Activated CD8-positive, alpha-beta memory T cell treated with anti-CD3 and anti-CD28 coated beads, Interleukin-2, amount 10 ng/mL, durations not matched to agents 7 days and 5 days (primary cell): ENCODE results near the gene NHS. TPM values are rescaled to one million over a fixed set of nuclear protein-coding genes. Genes with fewer than 3 reads are reported as not detected.

Experiments used
- ATAC-seq: fragments of 150-1000 bp; cut with Tn5 transposase; one replicate; pipeline ENCODE4 v1.10.0; 2021; ENCODE audit warnings: moderate library complexity
- CTCF ChIA-PET: fragments of 350-600 bp; sonication (Branson Sonifier 250); formaldehyde crosslinking; loops from one replicate; lab custom pipeline; 2021; ENCODE audit warnings: antibody characterized with exemption; lab: Charles Lee
- DNase-seq: peaks from one replicate; pipeline ENCODE4 v3.0.0-alpha.2; 2020
- H3K27ac Mint-ChIP-seq: one replicate; pipeline ENCODE4 v1.8.0; 2021; ENCODE audit warnings: mild to moderate bottlenecking, mixed read lengths
- H3K27me3 Mint-ChIP-seq: one replicate; pipeline ENCODE4 v1.8.0; 2021; ENCODE audit warnings: mixed read lengths
- H3K36me3 Mint-ChIP-seq: one replicate; pipeline ENCODE4 v1.8.0; 2021; ENCODE audit warnings: mild to moderate bottlenecking, mixed read lengths
- H3K4me1 Mint-ChIP-seq: one replicate; pipeline ENCODE4 v1.8.0; 2021; ENCODE audit warnings: mixed read lengths
- H3K4me3 Mint-ChIP-seq: one replicate; pipeline ENCODE4 v1.8.0; 2021; ENCODE audit warnings: mild to moderate bottlenecking, moderate library complexity, mixed read lengths
- H3K9me3 Mint-ChIP-seq: one replicate; pipeline ENCODE4 v1.8.0; 2022; ENCODE audit warnings: low read depth, mixed read lengths
- total RNA-seq, 2 experiments: library from RNA; stranded (reverse); gene quantifications; one replicate each; pipeline ENCODE4 v1.2.3, GENCODE V29; 2021

NHS gene
- total RNA-seq, 2 experiments from 2014 or later: 1.4 to 10.1 TPM

- Mint-ChIP-seq H3K27ac (no peak overlapping the region), H3K9me3 (no peaks in the 10 kb centered on the region), H3K36me3 (no peaks in the 10 kb centered on the region), H3K4me1 (no peaks in the 10 kb centered on the region), H3K4me3 (no peak overlapping the region), H3K27me3 (peaks cover 2% of the 10 kb centered on the region)
- CTCF ChIA-PET: no interaction called here
- DNase-seq (no peak), ATAC-seq (no peak)
These were observed 326.0 kb downstream of the NHS start for GRCh38 chrX:17700976-17701375.

GRCh38 chrX:17703201-17703600, 328.2 kb downstream of the NHS start:
- CTCF ChIA-PET: no interaction called here
- Mint-ChIP-seq H3K36me3 (no peaks in the 10 kb centered on the region), H3K4me3 (no peak overlapping the region), H3K27me3 (no peaks in the 10 kb centered on the region), H3K9me3 (no peaks in the 10 kb centered on the region), H3K4me1 (no peaks in the 10 kb centered on the region), H3K27ac (no peak overlapping the region)
- ATAC-seq: no peak
- DNase-seq: no peak

- H3K9me3 Mint-ChIP-seq: no peaks in the 10 kb centered on the region
- no peaks in the 10 kb centered on the region for H3K4me1 Mint-ChIP-seq
- H3K27me3 Mint-ChIP-seq: no peaks in the 10 kb centered on the region
- no peak overlapping the region for H3K4me3 Mint-ChIP-seq
- no peak for DNase-seq
- H3K36me3 Mint-ChIP-seq: no peaks in the 10 kb centered on the region
- H3K27ac Mint-ChIP-seq: no peak overlapping the region
- CTCF ChIA-PET: no interaction called here
- no peak for ATAC-seq
These were observed 330.2 kb downstream of the NHS start for GRCh38 chrX:17705211-17705610.

- DNase-seq: no peak
- Mint-ChIP-seq H3K27me3 (no peaks in the 10 kb centered on the region), H3K36me3 (no peaks in the 10 kb centered on the region), H3K27ac (no peak overlapping the region), H3K9me3 (no peaks in the 10 kb centered on the region), H3K4me3 (no peak overlapping the region), H3K4me1 (no peaks in the 10 kb centered on the region)
- CTCF ChIA-PET: no interaction called here
- ATAC-seq: no peak
These were observed 331.7 kb downstream of the NHS start for GRCh38 chrX:17706676-17707075.

- H3K4me1 Mint-ChIP-seq: no peaks in the 10 kb centered on the region
- no peak overlapping the region for H3K27ac Mint-ChIP-seq
- no peaks in the 10 kb centered on the region for H3K27me3 Mint-ChIP-seq
- no peaks in the 10 kb centered on the region for H3K9me3 Mint-ChIP-seq
- H3K36me3 Mint-ChIP-seq: no peaks in the 10 kb centered on the region
- H3K4me3 Mint-ChIP-seq: no peak overlapping the region
- ATAC-seq (no peak), DNase-seq (no peak)
- CTCF ChIA-PET: no interaction called here
These were observed 332.7 kb downstream of the NHS start for GRCh38 chrX:17707731-17708130.

GRCh38 chrX:17710871-17711301, 335.9 kb downstream of the NHS start:
- Mint-ChIP-seq H3K27me3 (no peaks in the 10 kb centered on the region), H3K9me3 (no peaks in the 10 kb centered on the region), H3K4me3 (no peak overlapping the region), H3K36me3 (no peaks in the 10 kb centered on the region), H3K4me1 (no peaks in the 10 kb centered on the region), H3K27ac (no peak overlapping the region)
- no peak for DNase-seq
- CTCF ChIA-PET: no interaction called here
- no peak for ATAC-seq

GRCh38 chrX:17713288-17713687, 338.3 kb downstream of the NHS start:
- ATAC-seq: no peak
- CTCF ChIA-PET: no interaction called here
- Mint-ChIP-seq H3K4me3 (no peak overlapping the region), H3K36me3 (no peaks in the 10 kb centered on the region), H3K9me3 (no peaks in the 10 kb centered on the region), H3K27me3 (no peaks in the 10 kb centered on the region), H3K4me1 (no peaks in the 10 kb centered on the region), H3K27ac (no peak overlapping the region)
- no peak for DNase-seq

GRCh38 chrX:17718649-17719165, 343.7 kb downstream of the NHS start:
- no peak overlapping the region for H3K4me3 Mint-ChIP-seq
- ATAC-seq (no peak), DNase-seq (no peak)
- no peak overlapping the region for H3K27ac Mint-ChIP-seq
- H3K36me3 Mint-ChIP-seq: no peaks in the 10 kb centered on the region
- CTCF ChIA-PET: no interaction called here
- H3K9me3 Mint-ChIP-seq: no peaks in the 10 kb centered on the region
- no peaks in the 10 kb centered on the region for H3K27me3 Mint-ChIP-seq
- H3K4me1 Mint-ChIP-seq: no peaks in the 10 kb centered on the region

- no peak for ATAC-seq
- no peaks in the 10 kb centered on the region for H3K4me1 Mint-ChIP-seq
- H3K36me3 Mint-ChIP-seq: no peaks in the 10 kb centered on the region
- no peak overlapping the region for H3K27ac Mint-ChIP-seq
- CTCF ChIA-PET: no interaction called here
- H3K27me3 Mint-ChIP-seq: no peaks in the 10 kb centered on the region
- DNase-seq: no peak
- no peak overlapping the region for H3K4me3 Mint-ChIP-seq
- no peaks in the 10 kb centered on the region for H3K9me3 Mint-ChIP-seq
These were observed 344.7 kb downstream of the NHS start for GRCh38 chrX:17719711-17720110.

GRCh38 chrX:17721715-17722114, 346.7 kb downstream of the NHS start:
- CTCF ChIA-PET: no interaction called here
- no peaks in the 10 kb centered on the region for H3K27me3 Mint-ChIP-seq
- no peak overlapping the region for H3K27ac Mint-ChIP-seq
- no peak for ATAC-seq
- no peak for DNase-seq
- no peaks in the 10 kb centered on the region for H3K4me1 Mint-ChIP-seq
- no peaks in the 10 kb centered on the region for H3K36me3 Mint-ChIP-seq
- no peaks in the 10 kb centered on the region for H3K9me3 Mint-ChIP-seq
- H3K4me3 Mint-ChIP-seq: no peak overlapping the region

GRCh38 chrX:17725181-17725580, 350.2 kb downstream of the NHS start:
- H3K27me3 Mint-ChIP-seq: no peaks in the 10 kb centered on the region
- DNase-seq (no peak), ATAC-seq (no peak)
- H3K36me3 Mint-ChIP-seq: no peaks in the 10 kb centered on the region
- H3K27ac Mint-ChIP-seq: no peak overlapping the region
- no peaks in the 10 kb centered on the region for H3K4me1 Mint-ChIP-seq
- no peaks in the 10 kb centered on the region for H3K9me3 Mint-ChIP-seq
- CTCF ChIA-PET: no interaction called here
- no peak overlapping the region for H3K4me3 Mint-ChIP-seq

GRCh38 chrX:17732138-17732783, 357.3 kb downstream of the NHS start:
- no peaks in the 10 kb centered on the region for H3K9me3 Mint-ChIP-seq
- DNase-seq (no peak), ATAC-seq (no peak)
- no peak overlapping the region for H3K4me3 Mint-ChIP-seq
- peaks cover 2% of the 10 kb centered on the region for H3K4me1 Mint-ChIP-seq
- H3K27me3 Mint-ChIP-seq: peaks cover 6% of the 10 kb centered on the region
- no peaks in the 10 kb centered on the region for H3K36me3 Mint-ChIP-seq
- H3K27ac Mint-ChIP-seq: no peak overlapping the region
- CTCF ChIA-PET: no interaction called here

- H3K4me3 Mint-ChIP-seq: no peak overlapping the region
- H3K27me3 Mint-ChIP-seq: peaks cover 33% of the 10 kb centered on the region
- H3K4me1 Mint-ChIP-seq: peaks cover 19% of the 10 kb centered on the region
- no peak for DNase-seq
- no peak for ATAC-seq
- CTCF ChIA-PET: no interaction called here
- H3K9me3 Mint-ChIP-seq: no peaks in the 10 kb centered on the region
- H3K36me3 Mint-ChIP-seq: peaks cover 3% of the 10 kb centered on the region
- H3K27ac Mint-ChIP-seq: no peak overlapping the region
These were observed 360.4 kb downstream of the NHS start for GRCh38 chrX:17735406-17735805.

- H3K4me3 Mint-ChIP-seq: peak overlapping the region; percentile 50
- H3K9me3 Mint-ChIP-seq: no peaks in the 10 kb centered on the region
- peaks cover 41% of the 10 kb centered on the region for H3K27me3 Mint-ChIP-seq
- peaks cover 19% of the 10 kb centered on the region for H3K4me1 Mint-ChIP-seq
- H3K27ac Mint-ChIP-seq: peak overlapping the region; percentile 15
- H3K36me3 Mint-ChIP-seq: peaks cover 3% of the 10 kb centered on the region
- CTCF ChIA-PET: no interaction called here
- no peak for ATAC-seq
- no peak for DNase-seq
These were observed 361.5 kb downstream of the NHS start for GRCh38 chrX:17736478-17736855.
